SU-DHL-6 (cell line): ENCODE data around the gene CEP135.

Experiments
- H2AFZ ChIP-seq: fragments of 200-600 bp; sonication (generic); 2 replicates; pipeline ENCODE4 v1.6.1; 2014; ENCODE audit warnings: low read depth, mild to moderate bottlenecking, moderate library complexity, mixed read lengths, antibody characterized with exemption, low read length; ENCODE audit not compliant: severe bottlenecking
- H3F3A ChIP-seq: fragments of 200-600 bp; shearing (Covaris generic); 2 replicates; pipeline ENCODE4 v1.6.0; 2016; ENCODE audit warnings: antibody characterized with exemption, mild to moderate bottlenecking; ENCODE audit not compliant: insufficient read depth
- H3K27ac ChIP-seq: fragments of 200-600 bp; sonication (generic); 2 replicates; pipeline ENCODE4 v1.5.1; 2016; ENCODE audit warnings: low read depth, mild to moderate bottlenecking, low read length, moderate library complexity, mixed read lengths
- H3K27me3 ChIP-seq: fragments of 200-600 bp; sonication (generic), shearing (Covaris generic); 2 replicates; pipeline ENCODE4 v1.6.0; 2014; ENCODE audit warnings: mild to moderate bottlenecking, low read length
- H3K36me3 ChIP-seq: fragments of 200-600 bp; sonication (generic); 2 replicates; pipeline ENCODE4 v1.6.1; 2014; ENCODE audit warnings: mild to moderate bottlenecking, low read length, mixed read lengths
- H3K4me2 ChIP-seq: fragments of 300-600, 200-600 bp; shearing (Covaris generic), sonication (generic); 2 replicates; pipeline ENCODE4 v1.6.0; 2014; ENCODE audit warnings: low read length, low read depth, mild to moderate bottlenecking; ENCODE audit not compliant: poor library complexity, severe bottlenecking
- H3K4me3 ChIP-seq: fragments of 200-600 bp; sonication (generic); 2 replicates; pipeline ENCODE4 v1.5.1; 2014; ENCODE audit warnings: antibody characterized with exemption, low read length, mild to moderate bottlenecking, mixed read lengths; ENCODE audit not compliant: insufficient read depth, poor library complexity, severe bottlenecking
- H3K79me2 ChIP-seq: fragments of 200-600 bp; sonication (generic); 2 replicates; pipeline ENCODE4 v1.6.1; 2014; ENCODE audit warnings: mild to moderate bottlenecking, low read length, moderate library complexity; ENCODE audit not compliant: insufficient read depth
- H3K9ac ChIP-seq: fragments of 200-600 bp; sonication (generic); 2 replicates; pipeline ENCODE4 v1.7.0; 2014; ENCODE audit warnings: mild to moderate bottlenecking, low read length
- H3K9me2 ChIP-seq: fragments of 200-600 bp; sonication (generic); replicated peaks from 2 replicates; pipeline ENCODE4 v1.6.1; 2014; ENCODE audit warnings: low read length; ENCODE audit not compliant: insufficient read depth
- H3K9me3 ChIP-seq: fragments of 200-600 bp; sonication (generic); 2 replicates; pipeline ENCODE4 v1.6.1; 2014; ENCODE audit warnings: low read length, mixed read lengths; ENCODE audit not compliant: insufficient read depth
- H4K20me1 ChIP-seq: fragments of 200-600 bp; sonication (generic); 2 replicates; pipeline ENCODE4 v1.6.1; 2014; ENCODE audit warnings: low read depth, mild to moderate bottlenecking, antibody characterized with exemption, low read length, moderate library complexity, mixed read lengths
- EZH2phosphoT487 ChIP-seq: fragments of 200-600 bp; sonication (generic), shearing (Covaris generic); conservative IDR thresholded peaks from 2 replicates; pipeline ENCODE4 v1.6.1; 2018; ENCODE audit warnings: mild to moderate bottlenecking, antibody characterized with exemption, low read length, moderate library complexity, mixed read lengths
- TF ChIP-seq, protein P1 (sequence below): fragments of 200-600 bp; sonication (generic); IDR thresholded peaks from one replicate; pipeline ENCODE4 v1.5.1; 2017; ENCODE audit warnings: antibody characterized with exemption, mild to moderate bottlenecking, low read length, moderate library complexity; ENCODE audit not compliant: insufficient read depth, poor library complexity, severe bottlenecking

The CEP135 gene

DNA sequence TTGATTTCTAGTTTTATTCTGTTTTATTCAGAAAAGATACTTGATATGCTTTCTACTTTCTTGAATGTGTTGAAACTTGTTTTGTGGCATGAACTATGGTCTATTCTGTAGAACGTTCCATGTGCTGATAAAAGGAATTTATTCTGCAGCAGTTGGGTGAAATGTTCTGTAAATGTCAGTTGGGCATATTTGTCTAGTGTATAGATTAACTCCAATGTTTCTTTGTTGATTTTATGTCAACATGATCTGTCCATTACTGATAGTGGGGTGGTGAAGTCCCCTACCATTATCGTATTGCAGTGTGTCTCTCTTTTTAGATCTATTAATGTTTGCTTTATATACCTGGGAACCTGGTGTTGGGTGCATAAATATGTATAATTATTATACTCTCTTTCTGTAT is 55.5 kb downstream of the CEP135 start:
- H2AFZ ChIP-seq, result no peak overlapping the region
- no peak for TF ChIP-seq EZH2phosphoT487
- TF ChIP-seq, protein P1, sequence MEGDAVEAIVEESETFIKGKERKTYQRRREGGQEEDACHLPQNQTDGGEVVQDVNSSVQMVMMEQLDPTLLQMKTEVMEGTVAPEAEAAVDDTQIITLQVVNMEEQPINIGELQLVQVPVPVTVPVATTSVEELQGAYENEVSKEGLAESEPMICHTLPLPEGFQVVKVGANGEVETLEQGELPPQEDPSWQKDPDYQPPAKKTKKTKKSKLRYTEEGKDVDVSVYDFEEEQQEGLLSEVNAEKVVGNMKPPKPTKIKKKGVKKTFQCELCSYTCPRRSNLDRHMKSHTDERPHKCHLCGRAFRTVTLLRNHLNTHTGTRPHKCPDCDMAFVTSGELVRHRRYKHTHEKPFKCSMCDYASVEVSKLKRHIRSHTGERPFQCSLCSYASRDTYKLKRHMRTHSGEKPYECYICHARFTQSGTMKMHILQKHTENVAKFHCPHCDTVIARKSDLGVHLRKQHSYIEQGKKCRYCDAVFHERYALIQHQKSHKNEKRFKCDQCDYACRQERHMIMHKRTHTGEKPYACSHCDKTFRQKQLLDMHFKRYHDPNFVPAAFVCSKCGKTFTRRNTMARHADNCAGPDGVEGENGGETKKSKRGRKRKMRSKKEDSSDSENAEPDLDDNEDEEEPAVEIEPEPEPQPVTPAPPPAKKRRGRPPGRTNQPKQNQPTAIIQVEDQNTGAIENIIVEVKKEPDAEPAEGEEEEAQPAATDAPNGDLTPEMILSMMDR, result no peak
- no peaks in the 10 kb centered on the region for H4K20me1 ChIP-seq
- no peaks in the 10 kb centered on the region for H3K27me3 ChIP-seq
- H3F3A ChIP-seq, result no peaks in the 10 kb centered on the region
- no peak overlapping the region for H3K4me3 ChIP-seq
- H3K4me2 ChIP-seq, result no peak overlapping the region
- H3K9me3 ChIP-seq, result no peaks in the 10 kb centered on the region
- H3K9me2 ChIP-seq, result no peaks in the 10 kb centered on the region
- H3K36me3 ChIP-seq, result no peaks in the 10 kb centered on the region
- no peaks in the 10 kb centered on the region for H3K79me2 ChIP-seq
- H3K27ac ChIP-seq, result no peak overlapping the region
- H3K9ac ChIP-seq, result no peak overlapping the region

DNA sequence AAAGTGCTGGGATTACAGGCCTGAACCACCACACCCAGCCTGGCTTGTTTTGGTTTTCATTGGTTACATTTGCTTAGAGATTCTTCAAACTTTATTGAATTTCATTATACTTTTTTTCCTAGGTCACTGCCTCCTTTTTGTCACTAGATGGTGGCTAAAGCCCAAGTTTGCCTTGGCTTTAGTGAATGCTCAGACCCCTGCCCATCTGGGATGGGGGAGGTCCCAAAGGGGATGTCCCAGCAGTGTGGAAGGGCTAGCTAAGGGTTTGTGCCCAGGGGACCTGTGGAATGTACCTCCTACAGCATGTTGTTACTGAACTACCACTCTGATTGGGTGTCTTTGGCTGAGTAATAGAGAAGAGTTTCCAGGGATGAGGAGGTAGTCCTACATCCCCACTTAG is 58.4 kb downstream of the CEP135 start:
- Histone ChIP-seq H3K36me3 (no peaks in the 10 kb centered on the region), H3K9ac (no peak overlapping the region), H2AFZ (no peak overlapping the region), H3K4me3 (no peak overlapping the region), H3F3A (no peaks in the 10 kb centered on the region), H3K27me3 (no peaks in the 10 kb centered on the region), H3K27ac (no peak overlapping the region), H4K20me1 (no peaks in the 10 kb centered on the region), H3K9me2 (no peaks in the 10 kb centered on the region), H3K4me2 (no peak overlapping the region), H3K79me2 (no peaks in the 10 kb centered on the region), H3K9me3 (no peaks in the 10 kb centered on the region)
- TF ChIP-seq, protein P1, result no peak
- TF ChIP-seq EZH2phosphoT487, result no peak

DNA sequence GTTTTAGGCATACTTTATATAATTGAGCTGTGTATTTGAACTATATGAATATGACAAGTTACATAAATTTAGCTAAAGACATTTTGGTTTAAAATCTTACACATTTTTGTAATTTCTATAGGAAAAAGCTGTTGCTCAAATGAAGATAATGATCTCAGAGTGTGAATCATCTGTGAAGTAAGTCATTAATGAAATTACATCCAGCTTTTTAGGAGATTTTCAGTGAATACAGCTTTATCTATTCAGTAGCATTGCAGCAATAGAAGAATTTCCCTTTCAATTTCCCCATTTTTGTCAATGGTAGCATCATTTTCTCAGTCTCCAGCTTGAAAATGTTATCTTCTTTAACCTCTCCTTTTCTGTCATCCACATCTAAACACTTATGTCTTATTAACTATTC is 59.5 kb downstream of the CEP135 start:
- H3K36me3 ChIP-seq, result 0 out of 2 replicates have a peak, but pooled peaks cover 3% of the 10 kb centered on the region
- no peak for TF ChIP-seq EZH2phosphoT487
- TF ChIP-seq, protein P1, result no peak

More for the DNA sequence above, 59.5 kb downstream of the CEP135 start:
- Histone ChIP-seq H4K20me1 (no peaks in the 10 kb centered on the region), H3K9me3 (no peaks in the 10 kb centered on the region), H3K9ac (no peak overlapping the region), H3K27ac (no peak overlapping the region), H2AFZ (no peak overlapping the region), H3F3A (no peaks in the 10 kb centered on the region), H3K9me2 (no peaks in the 10 kb centered on the region), H3K27me3 (no peaks in the 10 kb centered on the region), H3K4me3 (no peak overlapping the region), H3K79me2 (no peaks in the 10 kb centered on the region), H3K4me2 (no peak overlapping the region)
